GOT3 (cell line): ENCODE measurements around the gene IPCEF1.
"Not testable (repeated sequence)": the region's sequence is repeated elsewhere in the genome, so short reads cannot be mapped to it uniquely, and the experiment has no call there.

Experiments
- DNase-seq: peaks from one replicate; lab custom pipeline; 2025; ENCODE audit warnings: mixed read lengths; lab: John Stamatoyannopoulos, UW

Gene IPCEF1

GRCh38 chr6:154246723-154247118, 109.9 kb downstream of the IPCEF1 start:
- DNase-seq = no peak

- no peak for DNase-seq
These were observed 111.1 kb downstream of the IPCEF1 start for GRCh38 chr6:154245506-154245905.

- no peak for DNase-seq
These were observed 112.5 kb downstream of the IPCEF1 start for GRCh38 chr6:154243793-154244750.

DNA sequence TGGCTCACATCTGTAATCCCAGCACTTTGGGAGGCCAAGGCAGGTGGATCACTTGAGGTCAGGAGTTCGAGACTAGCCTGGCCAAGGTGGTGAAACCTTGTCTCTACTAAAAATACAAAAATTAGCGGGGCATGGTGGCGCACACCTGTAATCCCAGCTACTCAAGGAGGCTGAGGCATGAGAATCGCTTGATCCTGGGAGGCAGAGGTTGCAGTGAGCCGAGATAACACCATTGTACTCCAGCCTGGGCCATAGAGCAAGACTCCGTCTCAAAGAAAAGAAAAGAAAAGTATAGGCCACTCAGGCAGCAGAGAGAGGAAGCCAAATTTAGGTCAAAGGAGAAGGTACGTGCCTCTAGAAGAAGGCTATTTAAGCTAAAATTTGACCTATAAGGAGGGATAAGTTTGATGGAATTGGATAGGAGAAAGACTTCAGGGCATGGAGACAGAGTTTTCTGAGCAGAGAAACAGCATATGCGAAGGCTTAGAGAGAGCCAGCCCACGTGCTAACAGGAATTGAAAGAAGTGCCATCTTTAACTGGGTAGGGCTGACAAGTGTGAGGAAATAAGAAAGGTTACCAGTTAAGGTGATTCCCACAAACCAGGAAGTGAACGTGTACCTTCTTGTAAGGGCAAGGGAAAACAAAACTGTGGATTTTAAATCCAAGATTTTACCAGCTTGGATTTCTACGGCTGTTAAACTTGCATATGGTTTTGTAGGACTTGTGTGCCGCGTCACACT, 113.8 kb downstream of the IPCEF1 start:
- DNase-seq = no peak

DNA sequence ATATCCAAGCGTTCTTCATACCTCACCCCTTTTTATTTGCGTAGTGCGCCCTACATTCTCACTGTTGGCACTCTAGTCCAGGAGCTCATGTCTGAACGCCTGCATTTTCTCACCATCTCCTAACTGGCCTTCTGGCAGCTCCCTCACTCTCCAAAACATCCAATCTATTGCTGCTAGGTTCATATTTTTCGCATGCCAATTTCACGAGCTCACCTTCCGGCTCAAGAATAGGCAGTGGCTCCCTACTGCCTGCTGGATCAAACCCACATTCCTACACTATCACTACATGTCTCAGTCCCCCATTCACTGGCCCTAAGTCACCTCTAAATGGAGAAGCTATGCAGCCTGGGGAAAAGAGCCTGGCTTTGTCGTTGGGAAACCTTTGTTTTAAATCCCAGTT, 115.0 kb downstream of the IPCEF1 start:
- no peak for DNase-seq

GRCh38 chr6:154241061-154241460, 115.5 kb downstream of the IPCEF1 start:
- not testable (repeated sequence) for DNase-seq

GRCh38 chr6:154239392-154239791, 117.2 kb downstream of the IPCEF1 start:
- DNase-seq = no peak

GRCh38 chr6:154238831-154239230, 117.8 kb downstream of the IPCEF1 start:
- no peak for DNase-seq

DNA sequence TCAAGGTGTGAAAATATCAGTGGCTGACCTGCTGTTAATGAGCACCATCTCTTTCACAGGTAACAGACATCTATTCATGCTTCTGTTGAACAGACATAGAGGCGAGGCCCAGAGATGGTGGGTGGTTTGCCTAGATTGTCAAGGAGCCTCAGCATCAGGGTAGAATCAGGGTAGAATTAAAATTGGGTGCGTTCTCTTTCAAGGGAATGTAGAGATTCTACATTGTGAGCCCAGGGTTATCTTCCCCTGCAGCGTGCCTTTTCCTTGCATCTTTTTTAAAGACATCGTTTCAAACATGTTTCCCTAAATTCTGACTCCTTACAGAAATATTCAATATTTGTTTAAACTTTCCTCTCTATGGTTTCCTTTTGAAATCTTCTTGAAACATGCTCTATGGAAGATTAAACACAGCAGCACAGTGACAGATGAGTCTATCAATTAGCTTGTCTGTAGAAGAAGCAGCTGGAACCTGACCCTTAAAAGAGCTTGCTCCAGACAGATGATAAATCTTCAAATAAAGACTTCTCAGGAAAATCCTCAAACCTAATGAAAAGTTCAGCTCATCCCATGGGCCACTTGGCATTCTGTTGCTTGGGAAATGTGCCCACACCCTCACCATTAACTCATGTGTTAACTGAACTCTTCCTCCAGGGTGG, 119.8 kb downstream of the IPCEF1 start:
- no peak for DNase-seq

DNA sequence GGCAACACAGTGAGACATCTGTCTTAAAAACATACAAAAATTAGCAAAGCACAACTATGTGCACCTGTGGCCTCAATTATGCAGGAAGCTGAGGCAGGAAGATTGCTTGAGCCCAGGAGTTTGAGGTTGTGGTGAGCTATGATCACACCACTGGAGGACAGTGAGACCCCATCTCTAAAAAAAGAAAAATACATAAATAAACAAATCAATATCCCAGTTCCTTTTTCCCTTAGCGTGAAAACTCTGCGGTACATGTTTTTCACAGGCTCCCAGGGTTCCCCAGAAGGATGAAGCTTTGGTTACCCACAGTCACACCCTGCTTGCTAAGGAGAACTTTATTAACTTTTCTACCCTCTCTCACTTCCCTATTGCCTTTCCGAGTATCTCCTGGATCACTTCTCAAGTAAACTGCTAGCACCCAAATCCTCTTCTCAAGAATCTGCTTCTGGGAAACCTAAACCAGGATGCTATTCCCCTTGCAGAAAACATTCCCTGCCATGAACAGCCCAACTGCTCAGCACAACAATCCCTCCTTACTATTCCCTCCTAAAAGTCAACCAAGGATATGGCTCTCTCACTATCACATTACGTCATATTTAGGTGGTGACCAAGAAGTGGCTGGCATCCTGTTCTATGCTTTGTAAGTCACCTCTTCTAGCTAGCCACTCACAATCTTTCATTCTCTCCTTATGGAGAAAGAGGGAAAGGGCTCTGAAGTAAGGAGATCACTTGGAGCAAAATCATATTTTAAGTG, 122.4 kb downstream of the IPCEF1 start:
- no peak for DNase-seq

- DNase-seq = no peak
These were observed 123.2 kb downstream of the IPCEF1 start for GRCh38 chr6:154233383-154233782.

GRCh38 chr6:154232013-154232910, 124.3 kb downstream of the IPCEF1 start:
- DNase-seq = no peak

GRCh38 chr6:154230910-154231595, 125.5 kb downstream of the IPCEF1 start:
- DNase-seq = no peak

DNA sequence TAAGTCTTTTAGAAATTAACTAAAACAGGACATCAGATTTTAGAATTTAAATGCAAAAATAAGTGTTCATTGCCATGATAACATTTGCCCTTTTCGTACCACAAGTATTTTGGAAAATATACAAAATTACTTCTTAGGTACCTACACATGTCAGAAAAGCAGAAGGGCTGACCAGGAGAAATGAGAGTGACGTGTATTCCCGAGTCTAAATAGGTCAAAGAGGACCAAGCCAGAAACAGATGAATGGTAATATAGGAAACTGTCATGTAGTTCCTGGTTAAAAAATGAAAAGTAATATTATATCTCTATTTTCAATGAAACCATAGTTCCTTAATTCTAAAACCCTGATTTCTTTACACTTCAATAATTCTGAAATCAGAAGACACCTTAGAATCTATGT, 126.2 kb downstream of the IPCEF1 start:
- DNase-seq = no peak

GRCh38 chr6:154229786-154230185, 126.8 kb downstream of the IPCEF1 start:
- no peak for DNase-seq

- no peak for DNase-seq
These were observed 128.1 kb downstream of the IPCEF1 start for GRCh38 chr6:154228521-154228905.

DNA sequence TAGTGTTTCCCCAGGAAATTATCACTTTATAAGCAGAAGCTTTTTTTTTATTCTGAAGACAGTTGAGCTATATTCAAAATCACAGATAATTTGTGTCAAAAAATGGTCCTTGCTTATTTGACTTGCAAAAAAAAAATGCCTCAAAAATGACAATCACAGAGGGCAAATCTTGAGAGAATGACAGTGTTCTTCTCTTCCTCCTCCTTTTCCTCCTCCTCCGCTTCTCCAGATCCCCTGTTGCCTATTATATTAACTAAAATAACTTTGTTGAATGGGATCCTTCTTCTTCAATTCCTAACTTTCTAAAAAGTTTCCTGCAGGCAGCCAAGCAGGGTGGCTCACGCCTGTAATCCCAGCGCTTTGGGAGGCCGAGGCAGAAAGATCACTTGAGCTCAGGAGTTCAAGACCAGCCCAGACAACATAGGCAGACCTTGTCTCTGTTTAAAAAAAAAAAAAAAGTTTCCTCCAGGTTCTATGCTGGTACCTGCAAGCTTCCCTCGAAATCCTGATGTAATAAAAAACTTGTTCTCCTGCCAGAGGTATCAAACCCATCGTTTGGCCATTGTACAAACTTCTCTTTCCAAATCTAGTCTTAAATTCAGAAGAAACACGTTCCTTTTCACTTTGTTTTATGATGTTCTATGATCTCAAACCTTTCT, 128.6 kb downstream of the IPCEF1 start:
- DNase-seq = no peak

- no peak for DNase-seq
These were observed 130.1 kb downstream of the IPCEF1 start for GRCh38 chr6:154226461-154226860.

DNA sequence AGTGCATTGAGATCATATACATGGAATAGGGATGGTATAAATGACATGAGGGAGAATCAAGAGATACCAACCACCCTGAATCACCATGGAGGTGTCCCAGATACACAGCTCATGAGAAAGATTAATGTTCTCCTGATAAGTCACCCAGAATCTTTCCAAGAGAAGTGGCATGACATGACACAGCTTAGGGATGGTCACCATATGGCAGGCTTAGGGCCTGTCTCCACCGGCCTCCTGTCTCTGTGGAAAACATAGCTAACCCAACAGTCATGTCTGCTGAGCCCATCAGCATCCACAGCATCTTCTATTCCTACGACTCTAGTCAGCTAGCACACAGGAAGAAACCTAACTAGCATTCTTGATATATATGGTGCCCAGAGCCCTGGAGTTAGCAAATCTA, 133.3 kb downstream of the IPCEF1 start:
- no peak for DNase-seq

GRCh38 chr6:154222716-154223115, 133.9 kb downstream of the IPCEF1 start:
- no peak for DNase-seq
